IMR-90 (cell line): Measurements from ENCODE around the gene KAT14. TPM values are rescaled to one million over a fixed set of nuclear protein-coding genes. Genes with fewer than 3 reads are reported as not detected.

Experiments
- ATAC-seq: fragments of 200-7000 bp; cut with Tn5 transposase; 2 replicates; pipeline ENCODE4 v1.9.1; 2020; ENCODE audit warnings: low read depth, mild to moderate bottlenecking, moderate library complexity
- BruUV-seq: library from RNA; stranded (reverse); fragments of 400-500 nt; replicated peaks from 2 replicates; lab custom pipeline; 2021; lab: Mats Ljungman, UMichigan
- CTCF ChIA-PET: fragments of 300-600 bp; formaldehyde crosslinking; extraction: SDS; loops from one replicate; lab custom pipeline; 2021; ENCODE audit warnings: antibody characterized with exemption; lab: Yijun Ruan, JAX
- POLR2A ChIA-PET: fragments of 300-600 bp; sonication (Branson Sonifier 250); formaldehyde crosslinking; loops from one replicate; lab custom pipeline; 2022; ENCODE audit warnings: antibody characterized with exemption; ENCODE audit not compliant: unreplicated experiment; lab: Charles Lee
- DNase-seq: peaks from one replicate; pipeline ENCODE4 v3.0.0; 2013
- H2AFZ ChIP-seq: replicated peaks from 2 replicates; pipeline ENCODE3; 2013; ENCODE audit warnings: low read length, mild to moderate bottlenecking; ENCODE audit not compliant: poor library complexity
- H2AK5ac ChIP-seq: 2 replicates; pipeline ENCODE4 v1.6.1; 2013; ENCODE audit warnings: low read depth, low read length, inconsistent platforms
- H2AK9ac ChIP-seq: replicated peaks from 2 replicates; pipeline ENCODE3; 2013; ENCODE audit warnings: mild to moderate bottlenecking, low read depth, low read length, moderate library complexity; ENCODE audit not compliant: poor library complexity
- H2BK120ac ChIP-seq: 2 replicates; pipeline ENCODE4 v1.6.1; 2013; ENCODE audit warnings: low read depth, low read length, inconsistent platforms
- H2BK15ac ChIP-seq: 3 replicates; pipeline ENCODE4 v1.6.1; 2013; ENCODE audit warnings: low read depth, low read length, inconsistent platforms
- H2BK20ac ChIP-seq: 2 replicates; pipeline ENCODE4 v1.6.1; 2013; ENCODE audit warnings: low read depth, mild to moderate bottlenecking, inconsistent platforms, low read length, moderate library complexity
- H2BK5ac ChIP-seq: 2 replicates; pipeline ENCODE4 v1.6.1; 2013; ENCODE audit warnings: mild to moderate bottlenecking, low read depth, low read length, inconsistent platforms; ENCODE audit not compliant: poor library complexity, severe bottlenecking
- H3K14ac ChIP-seq: replicated peaks from 2 replicates; pipeline ENCODE4 v1.6.1; 2013; ENCODE audit warnings: low read depth, low read length, inconsistent platforms
- H3K18ac ChIP-seq: 2 replicates; pipeline ENCODE4 v1.6.1; 2013; ENCODE audit warnings: low read depth, low read length, control low read depth
- H3K23ac ChIP-seq: 2 replicates; pipeline ENCODE4 v1.6.1; 2013; ENCODE audit warnings: low read depth, low read length, inconsistent platforms
- H3K27ac ChIP-seq: 2 replicates; pipeline ENCODE4 v1.5.1; 2013; ENCODE audit warnings: mild to moderate bottlenecking, control low read depth, low read length; ENCODE audit not compliant: insufficient read depth
- H3K27me3 ChIP-seq: 2 replicates; pipeline ENCODE4 v1.6.1; 2013; ENCODE audit warnings: low read length; ENCODE audit not compliant: control insufficient read depth, insufficient read depth
- H3K36me3 ChIP-seq: 2 replicates; pipeline ENCODE4 v1.6.1; 2013; ENCODE audit warnings: low read length, mixed read lengths; ENCODE audit not compliant: control insufficient read depth, insufficient read depth
- H3K4ac ChIP-seq: 2 replicates; pipeline ENCODE4 v1.6.1; 2013; ENCODE audit warnings: low read depth, low read length, inconsistent platforms
- H3K4me1 ChIP-seq: 2 replicates; pipeline ENCODE4 v1.6.1; 2013; ENCODE audit warnings: low read length, mixed read lengths; ENCODE audit not compliant: control insufficient read depth, insufficient read depth
- H3K4me2 ChIP-seq: 2 replicates; pipeline ENCODE4 v1.6.1; 2013; ENCODE audit warnings: low read depth, mild to moderate bottlenecking, control low read depth, low read length, moderate library complexity
- H3K4me3 ChIP-seq: 2 replicates; pipeline ENCODE4 v1.5.1; 2013; ENCODE audit warnings: low read depth, mild to moderate bottlenecking, control low read depth, low read length, moderate library complexity; ENCODE audit not compliant: insufficient read depth
- H3K56ac ChIP-seq: 2 replicates; pipeline ENCODE4 v1.6.1; 2013; ENCODE audit warnings: low read length, inconsistent platforms; ENCODE audit not compliant: insufficient read depth; ENCODE audit errors: extremely low read depth
- H3K79me1 ChIP-seq, 2 experiments: 2 replicates each; pipeline ENCODE4 v1.6.1; 2013; ENCODE audit warnings: low read length in 2 of 2, inconsistent platforms in 1 of 2, low read depth in 1 of 2
- H3K9ac ChIP-seq: 2 replicates; pipeline ENCODE4 v1.6.1; 2013; ENCODE audit warnings: low read depth, low read length, control low read depth
- H3K9me1 ChIP-seq: 2 replicates; pipeline ENCODE4 v1.6.1; 2013; ENCODE audit warnings: low read length, inconsistent platforms; ENCODE audit not compliant: insufficient read depth
- H3K9me3 ChIP-seq: 2 replicates; pipeline ENCODE4 v1.6.1; 2013; ENCODE audit warnings: low read length; ENCODE audit not compliant: control insufficient read depth, insufficient read depth
- H4K20me1 ChIP-seq: 2 replicates; pipeline ENCODE4 v1.6.1; 2013; ENCODE audit warnings: low read length, inconsistent platforms; ENCODE audit not compliant: insufficient read depth
- H4K5ac ChIP-seq: 2 replicates; pipeline ENCODE4 v1.6.1; 2013; ENCODE audit warnings: mild to moderate bottlenecking, low read depth, low read length, control low read depth
- H4K8ac ChIP-seq, 2 experiments: 2 replicates each; pipeline ENCODE4 v1.6.1; 2013; ENCODE audit warnings: low read depth in 2 of 2, low read length in 2 of 2, control low read depth in 1 of 2, inconsistent platforms in 1 of 2
- H4K91ac ChIP-seq: 2 replicates; pipeline ENCODE4 v1.6.1; 2013; ENCODE audit warnings: low read depth, low read length, inconsistent platforms; ENCODE audit not compliant: insufficient read depth
- BHLHE40 ChIP-seq: fragments of 150-350 bp; IDR thresholded peaks from 2 replicates; pipeline ENCODE4 v1.6.1; 2016; ENCODE audit warnings: mild to moderate bottlenecking, low read depth, low read length
- CEBPB ChIP-seq: IDR thresholded peaks from 2 replicates; pipeline ENCODE4 v1.6.1; 2012; ENCODE audit warnings: low read depth, low read length, improper control_type of control experiment
- FOS ChIP-seq: fragments of 150-350 bp; IDR thresholded peaks from 2 replicates; pipeline ENCODE4 v1.6.1; 2016; ENCODE audit warnings: low read depth, low read length
- MAFK ChIP-seq: IDR thresholded peaks from 2 replicates; pipeline ENCODE4 v1.6.1; 2012; ENCODE audit warnings: low read depth, low read length, improper control_type of control experiment
- MXI1 ChIP-seq: IDR thresholded peaks from 2 replicates; pipeline ENCODE4 v1.6.1; 2012; ENCODE audit warnings: low read depth, mild to moderate bottlenecking, low read length, moderate library complexity, borderline replicate concordance
- NFE2L2 ChIP-seq: fragments of 150-350 bp; IDR thresholded peaks from 2 replicates; pipeline ENCODE4 v1.6.1; 2016; ENCODE audit warnings: low read depth, mild to moderate bottlenecking, low read length
- RCOR1 ChIP-seq: IDR thresholded peaks from 2 replicates; pipeline ENCODE4 v1.6.1; 2012; ENCODE audit warnings: mild to moderate bottlenecking, low read length, improper control_type of control experiment; ENCODE audit not compliant: insufficient replicate concordance
- RFX5 ChIP-seq: IDR thresholded peaks from 2 replicates; pipeline ENCODE4 v1.8.0; 2012; ENCODE audit warnings: low read depth, mild to moderate bottlenecking, low read length, moderate library complexity
- WGBS, 2 experiments: methylation state at CpG; one replicate each; pipeline versions ENCODE4 v1.1.5 to v1.1.7; 2013; ENCODE audit warnings: missing lambda C conversion rate in 2 of 2; ENCODE audit not compliant: insufficient read length in 1 of 2; ENCODE audit errors: extremely low coverage in 2 of 2; 5-methylcytosine and 5-hydroxymethylcytosine counted together
- dilution Hi-C: fragments of 300-500 bp; cut with HindIII; formaldehyde crosslinking; loops from one replicate; pipeline ENCODE4 v1.14.3; 2018; ENCODE audit warnings: low sequenced_read_pairs; ENCODE audit not compliant: unreplicated experiment
- in situ Hi-C: fragments of 300-500 bp; cut with MboI; formaldehyde crosslinking; loops from 3 replicates; pipeline ENCODE4 v1.14.3; 2019; ENCODE audit warnings: low sequenced_read_pairs, inconsistent platforms, mixed read lengths
- intact Hi-C: fragments of 100-400 bp; cut with micrococcal nuclease; formaldehyde crosslinking; loops from 2 replicates; pipeline ENCODE4 v1.10.0; 2022
- polyA plus RNA-seq, 3 experiments: library from polyadenylated mRNA; depleted of rRNA; stranded (reverse); fragments of >200 nt; gene quantifications; 2 replicates each; pipeline ENCODE4 v1.2.3, GENCODE V29; 2012; ENCODE audit warnings: low replicate concordance in 1 of 3
- total RNA-seq: library from RNA; depleted of rRNA; stranded (reverse); fragments of >200 nt; gene quantifications from 2 replicates; pipeline ENCODE4 v1.2.3, GENCODE V29; 2012
- TF ChIP-seq, protein P1 (sequence below): conservative IDR thresholded peaks from 2 replicates; pipeline ENCODE4 v1.5.1; 2012; ENCODE audit warnings: mild to moderate bottlenecking, low read depth, low read length, improper control_type of control experiment

Gene KAT14
- total and polyA plus RNA-seq, 2 of the 4 experiments (the other 2 are of a cell fraction): 6.7 to 12.4 TPM

DNA sequence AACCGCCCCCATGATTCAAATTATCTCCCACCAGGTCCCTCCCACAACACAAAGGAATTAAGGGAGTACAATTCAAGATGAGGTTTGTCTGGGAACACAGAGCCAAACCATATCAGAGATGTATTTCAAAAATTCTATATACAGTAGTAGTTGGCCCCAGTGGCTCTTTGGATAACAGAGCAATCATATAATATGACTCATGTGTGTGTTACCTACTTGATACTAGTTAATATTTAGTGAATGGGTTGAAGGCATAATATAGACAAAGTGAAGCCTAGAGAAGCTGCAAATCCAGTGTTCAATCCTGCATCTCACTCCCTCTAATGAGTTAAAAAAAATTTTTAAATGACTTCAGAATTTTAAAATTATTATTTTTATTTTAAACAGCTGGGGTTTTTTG lies 43.2 kb downstream of the KAT14 start:
- H2BK5ac ChIP-seq: no peak overlapping the region
- no peaks in the 10 kb centered on the region; the same call in 1 of the 2 replicates for H3K9me1 ChIP-seq
- peaks cover 17% of the 10 kb centered on the region for H3K36me3 ChIP-seq
- H4K20me1 ChIP-seq: no peaks in the 10 kb centered on the region
- no peak overlapping the region for H3K23ac ChIP-seq
- TF ChIP-seq CEBPB (no peak), MXI1 (no peak), MAFK (no peak), BHLHE40 (no peak), NFE2L2 (no peak), FOS (no peak), RCOR1 (no peak), RFX5 (no peak)
- TF ChIP-seq, protein P1, sequence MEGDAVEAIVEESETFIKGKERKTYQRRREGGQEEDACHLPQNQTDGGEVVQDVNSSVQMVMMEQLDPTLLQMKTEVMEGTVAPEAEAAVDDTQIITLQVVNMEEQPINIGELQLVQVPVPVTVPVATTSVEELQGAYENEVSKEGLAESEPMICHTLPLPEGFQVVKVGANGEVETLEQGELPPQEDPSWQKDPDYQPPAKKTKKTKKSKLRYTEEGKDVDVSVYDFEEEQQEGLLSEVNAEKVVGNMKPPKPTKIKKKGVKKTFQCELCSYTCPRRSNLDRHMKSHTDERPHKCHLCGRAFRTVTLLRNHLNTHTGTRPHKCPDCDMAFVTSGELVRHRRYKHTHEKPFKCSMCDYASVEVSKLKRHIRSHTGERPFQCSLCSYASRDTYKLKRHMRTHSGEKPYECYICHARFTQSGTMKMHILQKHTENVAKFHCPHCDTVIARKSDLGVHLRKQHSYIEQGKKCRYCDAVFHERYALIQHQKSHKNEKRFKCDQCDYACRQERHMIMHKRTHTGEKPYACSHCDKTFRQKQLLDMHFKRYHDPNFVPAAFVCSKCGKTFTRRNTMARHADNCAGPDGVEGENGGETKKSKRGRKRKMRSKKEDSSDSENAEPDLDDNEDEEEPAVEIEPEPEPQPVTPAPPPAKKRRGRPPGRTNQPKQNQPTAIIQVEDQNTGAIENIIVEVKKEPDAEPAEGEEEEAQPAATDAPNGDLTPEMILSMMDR: no peak
- H3K4me3 ChIP-seq: no peak overlapping the region
- no peak overlapping the region for H3K9ac ChIP-seq
- no peak overlapping the region for H3K56ac ChIP-seq
- no peak overlapping the region for H3K4ac ChIP-seq
- CTCF ChIA-PET: no interaction called here
- H3K4me1 ChIP-seq: no peaks in the 10 kb centered on the region
- dilution Hi-C loops (no loop called here), in situ Hi-C loops (no loop called here), intact Hi-C loops (no loop called here)
- H4K91ac ChIP-seq: no peak overlapping the region
- no peak overlapping the region for H3K14ac ChIP-seq
- H3K9me3 ChIP-seq: no peaks in the 10 kb centered on the region; the same call in 1 of the 2 replicates
- no peak overlapping the region for H2AFZ ChIP-seq
- H2AK9ac ChIP-seq: no peak overlapping the region
- BruUV-seq: no TSS peak
- H2BK15ac ChIP-seq: no peak overlapping the region
- H2BK120ac ChIP-seq: no peak overlapping the region
- no peak overlapping the region for H4K8ac ChIP-seq
- no peak for ATAC-seq
- no CpG with 5 or more reads among the region's 1 CpG for WGBS, 2 experiments
- POLR2A ChIA-PET: no interaction called here
- H3K4me2 ChIP-seq: no peak overlapping the region
- no peaks in the 10 kb centered on the region; a peak in 1 of 4 replicates for H3K79me1 ChIP-seq
- H2BK20ac ChIP-seq: no peak overlapping the region
- no peak overlapping the region for H4K5ac ChIP-seq
- no peak overlapping the region for H2AK5ac ChIP-seq
- no peak for DNase-seq
- H3K18ac ChIP-seq: no peak overlapping the region
- H3K27me3 ChIP-seq: no peaks in the 10 kb centered on the region
- H3K27ac ChIP-seq: no peak overlapping the region
